Measurements from ENCODE around the gene PAQR7.

DNA sequence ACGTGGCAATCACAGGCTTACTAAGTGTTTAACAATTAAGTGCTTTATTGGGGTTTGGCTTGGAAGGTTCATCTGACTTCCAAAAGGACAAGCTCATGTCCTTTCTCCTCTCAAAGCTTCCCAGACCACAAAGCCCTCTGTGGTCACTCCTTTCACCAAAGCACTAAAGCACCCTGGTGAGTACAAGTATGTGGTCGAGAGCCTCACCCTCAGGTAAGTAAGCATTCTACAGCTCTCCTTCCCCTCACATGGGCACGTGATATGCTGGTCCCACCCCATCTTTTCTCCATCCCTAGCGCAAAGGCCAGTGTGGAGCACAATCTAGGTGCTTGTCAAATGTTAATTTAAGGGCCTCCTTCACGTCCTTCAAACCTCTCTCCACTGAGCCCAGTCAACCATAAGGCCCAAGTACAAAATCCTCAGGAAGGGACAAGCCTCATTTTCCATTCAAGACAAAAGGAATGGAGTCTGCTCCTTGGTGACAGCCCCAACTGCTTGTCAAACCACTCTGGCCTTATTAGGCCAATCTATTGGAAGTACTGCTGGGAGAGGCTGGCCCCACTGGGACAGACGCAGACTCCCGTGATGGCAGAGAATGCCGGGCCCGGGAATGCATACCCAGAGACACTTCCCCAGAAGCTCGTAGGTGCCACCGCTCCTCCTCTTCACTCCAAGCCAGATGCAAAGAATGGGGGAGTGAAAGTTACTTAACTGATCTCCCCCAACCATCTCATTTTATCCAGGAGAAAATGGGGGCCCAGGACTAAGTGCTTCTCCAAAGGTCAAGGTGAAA is 22.9 kb upstream of the PAQR7 start:
- TF ChIP-seq, protein P1, sequence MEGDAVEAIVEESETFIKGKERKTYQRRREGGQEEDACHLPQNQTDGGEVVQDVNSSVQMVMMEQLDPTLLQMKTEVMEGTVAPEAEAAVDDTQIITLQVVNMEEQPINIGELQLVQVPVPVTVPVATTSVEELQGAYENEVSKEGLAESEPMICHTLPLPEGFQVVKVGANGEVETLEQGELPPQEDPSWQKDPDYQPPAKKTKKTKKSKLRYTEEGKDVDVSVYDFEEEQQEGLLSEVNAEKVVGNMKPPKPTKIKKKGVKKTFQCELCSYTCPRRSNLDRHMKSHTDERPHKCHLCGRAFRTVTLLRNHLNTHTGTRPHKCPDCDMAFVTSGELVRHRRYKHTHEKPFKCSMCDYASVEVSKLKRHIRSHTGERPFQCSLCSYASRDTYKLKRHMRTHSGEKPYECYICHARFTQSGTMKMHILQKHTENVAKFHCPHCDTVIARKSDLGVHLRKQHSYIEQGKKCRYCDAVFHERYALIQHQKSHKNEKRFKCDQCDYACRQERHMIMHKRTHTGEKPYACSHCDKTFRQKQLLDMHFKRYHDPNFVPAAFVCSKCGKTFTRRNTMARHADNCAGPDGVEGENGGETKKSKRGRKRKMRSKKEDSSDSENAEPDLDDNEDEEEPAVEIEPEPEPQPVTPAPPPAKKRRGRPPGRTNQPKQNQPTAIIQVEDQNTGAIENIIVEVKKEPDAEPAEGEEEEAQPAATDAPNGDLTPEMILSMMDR (IDR thresholded peaks at IDR 0.05), result no peak
- TF ChIP-seq POLR2A (IDR thresholded peaks at IDR 0.05), result no peak

Measured in heart left ventricle (tissue), 13 donors.